ENCODE measurements around the gene CGREF1.
"Not testable (repeated sequence)": the region's sequence is repeated elsewhere in the genome, so short reads cannot be mapped to it uniquely, and the experiment has no call there.

CGREF1 gene

DNA sequence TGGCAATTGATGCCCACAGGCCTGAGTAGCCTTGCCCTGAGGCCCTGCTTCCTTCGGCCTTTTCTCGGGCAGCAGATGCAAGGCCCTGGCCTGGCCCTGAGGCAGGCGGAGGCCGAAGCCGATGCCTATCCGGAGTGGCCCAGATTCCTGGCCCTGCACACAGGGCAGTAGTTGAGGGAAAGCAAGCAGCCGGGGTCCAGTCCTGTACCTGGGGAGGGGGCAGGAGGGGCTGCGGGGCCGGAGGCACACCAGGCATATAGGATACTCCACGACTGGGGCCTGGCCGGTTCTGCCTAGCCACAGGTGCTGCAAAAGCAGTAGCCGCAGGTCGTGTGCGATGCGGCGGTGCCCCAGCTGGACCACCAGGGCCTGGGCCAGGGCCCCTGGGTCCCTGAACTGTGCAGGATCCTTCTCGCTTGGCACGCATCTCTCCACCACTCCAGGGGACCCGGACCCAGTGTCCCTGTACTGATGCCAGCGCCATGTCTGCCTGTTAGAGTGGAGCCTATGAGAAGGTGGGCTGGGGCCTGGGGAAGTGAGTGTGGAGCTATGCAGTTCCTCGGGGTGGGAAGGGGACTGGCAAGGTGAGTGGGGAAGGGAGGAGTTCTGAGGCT lies 18.5 kb upstream of the CGREF1 start:
- DNase-seq = peak; percentile 53

DNA sequence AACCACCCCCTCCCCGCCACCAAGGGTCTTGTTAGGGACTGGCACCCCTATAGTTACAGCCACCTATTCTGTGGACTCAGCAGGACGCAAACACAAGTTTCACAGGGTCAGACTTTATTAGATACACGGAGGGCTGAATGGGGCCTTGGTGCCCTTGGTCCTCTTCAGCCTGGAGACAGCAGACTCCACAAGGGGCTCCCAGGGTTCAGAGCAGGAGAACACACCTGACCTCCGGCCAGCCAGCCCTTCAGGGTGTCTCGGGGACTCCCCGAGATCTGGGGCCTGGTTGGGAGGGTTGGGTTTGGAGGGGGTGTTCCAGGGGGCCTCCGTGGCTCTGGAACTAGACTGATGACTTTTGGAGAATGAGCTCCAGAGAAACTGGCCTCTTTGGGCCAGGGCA lies 17.8 kb upstream of the CGREF1 start:
- DNase-seq = peak; percentile 34

DNA sequence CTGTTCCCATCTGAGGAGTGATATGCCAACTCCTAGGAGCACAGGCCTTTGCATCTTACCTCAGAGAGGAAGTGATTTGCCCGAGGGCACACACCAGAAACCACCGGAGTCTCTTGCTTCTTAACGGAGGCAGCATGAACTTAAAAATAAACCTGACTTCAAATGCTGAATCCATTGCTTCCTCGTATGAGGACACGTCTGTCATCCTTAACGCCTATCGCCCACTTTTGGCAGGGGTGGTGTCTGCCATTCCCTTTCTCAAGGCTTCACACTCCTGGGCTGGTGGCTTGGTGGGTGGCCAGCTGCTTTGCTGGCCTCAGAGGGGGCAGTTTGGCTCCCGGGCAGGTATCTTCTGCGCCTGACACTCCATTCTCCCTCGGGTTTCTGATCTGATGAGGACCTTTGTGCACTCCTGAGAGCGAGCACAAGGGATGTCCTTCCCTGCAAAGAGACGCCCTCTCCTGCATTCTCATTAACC lies 16.6 kb upstream of the CGREF1 start:
- no peak for DNase-seq

DNA sequence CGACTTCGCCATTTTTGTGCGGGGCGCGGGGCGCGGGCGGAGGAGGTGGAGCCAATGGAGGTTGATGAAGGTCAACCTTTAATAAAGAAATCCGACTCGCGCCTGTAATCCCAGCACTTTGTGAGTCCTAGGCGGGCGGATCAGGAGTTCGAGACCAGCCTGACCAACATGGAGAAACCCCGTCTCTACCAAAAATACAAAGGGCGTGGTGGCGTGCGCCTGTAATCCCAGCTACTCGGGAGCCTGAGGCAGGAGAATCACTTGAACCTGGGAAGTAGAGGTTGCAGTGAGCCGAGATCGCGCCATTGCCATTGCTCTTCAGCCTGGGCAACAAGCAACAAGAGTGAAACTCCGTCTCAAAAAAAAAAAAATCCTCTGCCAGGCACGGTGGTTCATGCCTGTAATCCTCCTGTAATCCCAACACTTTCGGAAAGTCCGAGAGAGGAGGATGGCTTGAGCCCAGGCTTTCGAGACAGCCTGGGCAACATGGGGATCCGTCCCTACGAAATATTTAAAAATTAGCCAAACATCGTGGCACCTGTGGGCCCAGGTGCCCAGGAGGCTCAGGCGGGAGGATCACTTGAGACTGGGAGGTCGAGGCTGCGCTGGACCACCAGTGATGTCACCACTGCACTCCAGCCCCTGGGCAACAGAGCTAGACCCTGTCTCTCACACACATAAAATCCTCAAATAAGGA lies 16.0 kb upstream of the CGREF1 start:
- DNase-seq = no peak

- DNase-seq = peak; percentile 97
These were observed 15.2 kb upstream of the CGREF1 start, which contains the start of gene PREB for GRCh38 chr2:27133905-27134780. PREB (minus strand) TSS chr2:27134636; CDS start chr2:27134421, 215 bp downstream.

GRCh38 chr2:27133195-27133875 lies 14.4 kb upstream of the CGREF1 start:
- DNase-seq = peak; percentile 41

GRCh38 chr2:27131429-27131828 lies 12.5 kb upstream of the CGREF1 start:
- no peak for DNase-seq

GRCh38 chr2:27130396-27130795 lies 11.5 kb upstream of the CGREF1 start:
- no peak for DNase-seq

DNA sequence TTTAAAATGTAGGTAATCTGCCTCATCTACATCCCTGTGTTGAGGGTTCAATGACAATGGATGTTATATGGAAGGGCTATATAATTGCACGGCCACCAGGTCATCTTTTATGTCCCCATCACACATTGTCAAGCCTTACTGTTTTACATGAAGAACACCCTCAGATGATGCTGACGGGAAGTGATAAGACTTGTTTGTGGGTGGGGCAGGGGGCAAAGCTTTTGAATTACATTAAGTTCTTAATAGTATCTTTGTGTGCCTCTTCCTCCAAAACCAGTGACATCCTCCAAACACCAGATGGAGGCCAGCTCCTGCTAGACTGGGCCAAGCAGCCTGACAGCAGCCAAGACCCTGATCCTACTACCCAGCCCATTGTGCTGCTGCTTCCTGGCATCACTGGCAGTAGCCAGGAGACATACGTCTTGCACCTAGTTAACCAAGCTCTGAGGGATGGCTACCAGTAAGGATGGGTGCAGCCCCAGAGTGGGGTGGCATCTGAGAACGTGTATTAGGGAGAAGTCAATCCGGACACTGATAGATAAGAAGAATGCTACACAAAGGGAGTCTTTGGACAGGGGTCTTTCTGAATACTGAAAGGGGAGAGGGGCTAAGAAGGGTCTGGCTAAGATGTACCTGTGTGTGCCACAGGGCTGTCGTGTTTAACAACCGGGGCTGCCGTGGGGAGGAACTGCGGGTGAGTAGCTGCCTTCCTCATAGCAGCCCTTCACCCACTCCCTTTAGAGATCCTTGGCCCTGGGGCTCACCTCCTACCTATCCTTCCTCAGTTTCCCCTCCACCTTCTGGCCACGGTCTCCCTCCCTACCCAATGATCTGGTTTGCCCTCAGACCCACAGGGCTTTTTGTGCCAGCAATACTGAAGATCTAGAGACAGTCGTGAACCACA lies 10.0 kb upstream of the CGREF1 start:
- no peak for DNase-seq

GRCh38 chr2:27127883-27128667 lies 9.1 kb upstream of the CGREF1 start:
- DNase-seq = no peak

GRCh38 chr2:27126252-27126710 lies 7.4 kb upstream of the CGREF1 start:
- DNase-seq = no peak

- no peak for DNase-seq
These were observed 6.2 kb upstream of the CGREF1 start for GRCh38 chr2:27125104-27125503.

DNA sequence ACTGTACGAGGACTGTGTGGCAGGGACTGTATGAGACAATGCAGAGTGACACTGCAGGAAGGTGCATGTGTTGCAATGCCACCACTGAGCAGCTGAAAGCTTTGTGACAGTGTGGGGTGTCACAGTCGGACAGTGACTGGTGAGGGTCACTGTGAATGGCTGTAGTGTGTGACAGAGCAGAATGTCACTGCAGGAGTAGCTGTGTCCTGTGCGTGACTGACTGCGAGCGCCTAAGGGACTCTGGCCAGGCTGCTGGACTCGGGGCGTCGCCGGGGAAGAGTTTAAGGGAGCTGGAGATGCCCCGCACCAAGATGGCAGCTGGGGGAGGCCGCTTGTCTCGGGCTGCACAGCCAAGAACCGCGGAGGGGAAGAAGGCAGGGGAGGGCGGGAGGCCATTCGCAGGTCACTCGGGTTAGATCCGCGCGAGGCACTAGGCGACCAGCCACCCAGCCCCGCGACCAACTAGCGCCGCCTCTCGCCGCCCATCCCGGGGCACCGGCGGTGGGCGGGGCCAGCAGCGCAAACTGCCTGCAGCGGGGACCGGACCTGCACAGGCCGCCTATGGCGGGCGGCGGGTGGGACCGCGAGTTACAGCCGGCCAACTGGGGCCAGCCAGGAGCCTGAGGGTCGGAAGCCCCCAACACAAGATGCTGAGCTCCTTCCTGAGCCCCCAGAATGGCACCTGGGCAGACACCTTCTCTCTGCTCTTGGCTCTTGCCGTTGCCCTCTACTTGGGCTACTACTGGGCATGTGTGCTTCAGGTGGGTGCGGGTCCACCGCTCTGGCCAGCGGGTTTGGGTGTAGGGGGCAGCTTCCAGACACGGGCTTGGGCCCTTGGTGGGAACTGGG lies 4.6 kb upstream of the CGREF1 start, which contains the start of gene ABHD1:
Gene ABHD1 (plus strand): TSS at position 514 of the 849 bp plus-strand sequence. CDS start 134 bp downstream, at position 648.
- DNase-seq = peak; percentile 74

- DNase-seq = no peak
These were observed 3.9 kb upstream of the CGREF1 start for GRCh38 chr2:27122791-27123190.

- no peak for DNase-seq
These were observed 3.0 kb upstream of the CGREF1 start for GRCh38 chr2:27121906-27122305.

GRCh38 chr2:27119330-27119670 lies 372 bp upstream of the CGREF1 start:
- not testable (repeated sequence) for DNase-seq

GRCh38 chr2:27117995-27118524 lies 868 bp downstream of the CGREF1 start:
- no peak for DNase-seq

GRCh38 chr2:27115519-27115918 lies 3.4 kb downstream of the CGREF1 start:
- no peak for DNase-seq

DNA sequence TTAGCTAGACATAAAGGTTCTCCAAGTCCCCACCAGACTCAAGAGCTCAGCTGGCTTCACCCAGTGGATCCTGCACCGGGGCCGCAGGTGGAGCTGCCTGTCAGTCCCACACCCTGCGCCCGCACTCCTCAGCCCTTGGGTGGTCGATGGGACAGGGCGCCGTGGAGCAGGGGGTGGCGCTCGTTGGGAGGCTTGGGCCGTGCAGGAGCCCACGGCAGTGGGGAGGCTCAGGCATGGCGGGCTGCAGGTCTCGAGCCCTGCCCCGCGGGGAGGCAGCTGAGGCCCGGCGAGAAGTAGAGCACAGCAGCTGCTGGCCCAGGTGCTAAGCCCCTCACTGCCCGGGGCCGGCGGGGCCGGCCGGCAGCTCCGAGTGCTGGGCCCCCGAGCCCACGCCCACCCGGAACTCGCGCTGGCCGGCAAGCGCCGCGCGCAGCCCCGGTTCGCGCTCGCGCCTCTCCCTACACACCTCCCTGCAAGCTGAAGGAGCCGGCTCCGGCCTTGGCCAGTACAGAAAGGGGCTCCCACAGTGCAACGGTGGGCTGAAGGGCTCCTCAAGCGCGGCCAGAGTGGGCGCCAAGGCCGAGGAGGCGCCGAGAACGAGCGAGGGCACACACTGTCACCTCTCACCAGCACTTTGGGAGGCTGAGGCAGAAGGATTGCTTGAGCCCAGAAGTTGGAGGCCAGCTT lies 7.4 kb downstream of the CGREF1 start:
- DNase-seq = not testable (repeated sequence)
